Stimulated activated CD4-positive, alpha-beta T cell treated with anti-CD3 and anti-CD28 coated beads, Interleukin-1b, Interleukin-23, amount 100 ng/mL, for 24 hours (primary cell): ENCODE measurements around the gene FHL2.
"Not testable (repeated sequence)": the region's sequence is repeated elsewhere in the genome, so short reads cannot be mapped to it uniquely, and the experiment has no call there.

Source experiments
- DNase-seq, 4 experiments: peaks; one replicate each; pipeline ENCODE4 v3.0.0-alpha.2; 2020; ENCODE audit warnings: low read depth in 4 of 4, low spot score in 1 of 4

FHL2 gene

GRCh38 chr2:105398336-105399206 lies at the start of gene FHL2:
Gene FHL2 (minus strand): TSS chr2:105399051. CDS start chr2:105386516, 12,535 bp downstream.
- peak; percentile 38 to 63 (median 46) for DNase-seq

- DNase-seq = no peak
Observed at GRCh38 chr2:105447476-105447875, 48.6 kb upstream of the FHL2 start.

- no peak for DNase-seq
Observed at GRCh38 chr2:105446501-105446900, 47.6 kb upstream of the FHL2 start.

GRCh38 chr2:105445976-105446375 lies 47.1 kb upstream of the FHL2 start:
- no peak for DNase-seq

GRCh38 chr2:105445498-105445897 lies 46.6 kb upstream of the FHL2 start:
- no peak for DNase-seq

- DNase-seq = no peak
Observed at GRCh38 chr2:105443617-105444598, 45.1 kb upstream of the FHL2 start.

- DNase-seq = no peak
Observed at GRCh38 chr2:105442721-105443120, 43.9 kb upstream of the FHL2 start.

- no peak for DNase-seq
Observed at GRCh38 chr2:105442056-105442455, 43.2 kb upstream of the FHL2 start.

GRCh38 chr2:105439141-105439540 lies 40.3 kb upstream of the FHL2 start:
- no peak for DNase-seq

- no peak for DNase-seq
Observed at GRCh38 chr2:105438104-105438929, 39.5 kb upstream of the FHL2 start.

- DNase-seq = no peak
Observed at GRCh38 chr2:105437708-105438103, 38.9 kb upstream of the FHL2 start.

GRCh38 chr2:105432749-105433148 lies 33.9 kb upstream of the FHL2 start:
- no peak for DNase-seq

- DNase-seq = no peak
Observed at GRCh38 chr2:105432044-105432399, 33.2 kb upstream of the FHL2 start.

GRCh38 chr2:105431367-105432043 lies 32.7 kb upstream of the FHL2 start:
- no peak for DNase-seq

GRCh38 chr2:105428387-105429018 lies 29.7 kb upstream of the FHL2 start:
- no peak for DNase-seq

GRCh38 chr2:105427485-105427884 lies 28.6 kb upstream of the FHL2 start:
- DNase-seq = no peak

- no peak for DNase-seq
Observed at GRCh38 chr2:105426626-105427292, 27.9 kb upstream of the FHL2 start.

GRCh38 chr2:105425936-105426625 lies 27.2 kb upstream of the FHL2 start:
- DNase-seq = no peak

- DNase-seq = not testable (repeated sequence)
Observed at GRCh38 chr2:105424836-105425235, 26.0 kb upstream of the FHL2 start.
